Fibroblast of the aortic adventitia (primary cell): ENCODE results near the gene TMEM72. TPM values are rescaled to one million over a fixed set of nuclear protein-coding genes. Genes with fewer than 3 reads are reported as not detected.

Source experiments
- DNase-seq: peaks from one replicate; pipeline ENCODE4 v3.0.0-alpha.2; 2010; ENCODE audit warnings: low read depth
- H3K4me3 ChIP-seq: 2 replicates; pipeline ENCODE4 v1.5.1; 2011; ENCODE audit warnings: low read depth, mild to moderate bottlenecking, control low read depth, low read length, moderate library complexity
- CTCF ChIP-seq: IDR thresholded peaks from 2 replicates; pipeline ENCODE4 v1.5.1; 2011; ENCODE audit warnings: mild to moderate bottlenecking, low read length, control low read depth, inconsistent platforms; ENCODE audit not compliant: insufficient read depth
- total RNA-seq: library from RNA; depleted of rRNA; stranded (reverse); fragments of >200 nt; gene quantifications from 2 replicates; pipeline ENCODE4 v1.2.3, GENCODE V29; 2012; ENCODE audit warnings: low replicate concordance

TMEM72 gene
- total RNA-seq, 1 donor: not detected

- TF ChIP-seq CTCF: no peak
- H3K4me3 ChIP-seq: no peak overlapping the region
- DNase-seq: no peak
Measured at GRCh38 chr10:44914891-44915290, 3.8 kb downstream of the TMEM72 start.

- no peak for DNase-seq
- no peak for TF ChIP-seq CTCF
- H3K4me3 ChIP-seq: no peak overlapping the region
Measured at GRCh38 chr10:44916429-44916828, 5.3 kb downstream of the TMEM72 start.

GRCh38 chr10:44917848-44918247, 6.7 kb downstream of the TMEM72 start:
- no peak overlapping the region for H3K4me3 ChIP-seq
- no peak for TF ChIP-seq CTCF
- no peak for DNase-seq

GRCh38 chr10:44920252-44920651, 9.1 kb downstream of the TMEM72 start:
- H3K4me3 ChIP-seq: no peak overlapping the region
- DNase-seq: no peak
- TF ChIP-seq CTCF: no peak

- H3K4me3 ChIP-seq: no peak overlapping the region
- DNase-seq: no peak
- TF ChIP-seq CTCF: no peak
Measured at GRCh38 chr10:44921061-44921460, 9.9 kb downstream of the TMEM72 start.

- H3K4me3 ChIP-seq: no peak overlapping the region
- TF ChIP-seq CTCF: no peak
- no peak for DNase-seq
Measured at GRCh38 chr10:44921506-44921905, 10.4 kb downstream of the TMEM72 start.

GRCh38 chr10:44922021-44922420, 10.9 kb downstream of the TMEM72 start:
- DNase-seq: no peak
- H3K4me3 ChIP-seq: no peak overlapping the region
- TF ChIP-seq CTCF: no peak
